H7 (cell line): ENCODE data around the gene TAS1R2. TPM values are rescaled to one million over a fixed set of nuclear protein-coding genes. Genes with fewer than 3 reads are reported as not detected.

Source experiments
- DNase-seq: peaks from one replicate; pipeline ENCODE4 v3.0.0; 2012
- H3K27me3 ChIP-seq: 2 replicates; pipeline ENCODE4 v1.6.0; 2011; ENCODE audit warnings: mild to moderate bottlenecking, low read length; ENCODE audit not compliant: control insufficient read depth, insufficient read depth
- H3K36me3 ChIP-seq: replicated peaks from 2 replicates; pipeline ENCODE4 v1.5.1; 2011; ENCODE audit warnings: low read length; ENCODE audit not compliant: control insufficient read depth, insufficient read depth
- H3K4me3 ChIP-seq: 2 replicates; pipeline ENCODE4 v1.5.1; 2011; ENCODE audit warnings: low read depth, mild to moderate bottlenecking, control low read depth, low read length, moderate library complexity; ENCODE audit not compliant: insufficient read depth
- total RNA-seq: library from RNA; depleted of rRNA; stranded (reverse); fragments of >200 nt; shearing (Covaris generic); gene quantifications from 2 replicates; pipeline ENCODE4 v1.2.3, GENCODE V29; 2014; rRNA removed

Gene TAS1R2
- total RNA-seq, 1 experiment from 2014 or later: 0.28 TPM

GRCh38 chr1:18798946-18799345 lies 60.5 kb downstream of the TAS1R2 start:
- H3K27me3 ChIP-seq: no peaks in the 10 kb centered on the region
- no peak for DNase-seq
- no peaks in the 10 kb centered on the region for H3K36me3 ChIP-seq
- no peak overlapping the region for H3K4me3 ChIP-seq

GRCh38 chr1:18798533-18798932 lies 60.9 kb downstream of the TAS1R2 start:
- Histone ChIP-seq H3K27me3 (no peaks in the 10 kb centered on the region), H3K4me3 (no peak overlapping the region), H3K36me3 (no peaks in the 10 kb centered on the region)
- no peak for DNase-seq

GRCh38 chr1:18796950-18797349 lies 62.5 kb downstream of the TAS1R2 start:
- Histone ChIP-seq H3K36me3 (no peaks in the 10 kb centered on the region), H3K4me3 (no peak overlapping the region), H3K27me3 (no peaks in the 10 kb centered on the region)
- no peak for DNase-seq

GRCh38 chr1:18795002-18795689 lies 64.3 kb downstream of the TAS1R2 start:
- Histone ChIP-seq H3K27me3 (no peaks in the 10 kb centered on the region), H3K4me3 (no peak overlapping the region), H3K36me3 (no peaks in the 10 kb centered on the region)
- DNase-seq: peak; percentile 60

- H3K27me3 ChIP-seq: no peaks in the 10 kb centered on the region
- peak; percentile 95 for DNase-seq
- no peak overlapping the region for H3K4me3 ChIP-seq
- H3K36me3 ChIP-seq: no peaks in the 10 kb centered on the region
Observed at GRCh38 chr1:18794561-18794960, 64.9 kb downstream of the TAS1R2 start.

GRCh38 chr1:18794051-18794450 lies 65.4 kb downstream of the TAS1R2 start:
- no peaks in the 10 kb centered on the region for H3K36me3 ChIP-seq
- no peak for DNase-seq
- no peak overlapping the region for H3K4me3 ChIP-seq
- H3K27me3 ChIP-seq: no peaks in the 10 kb centered on the region

GRCh38 chr1:18793164-18793563 lies 66.3 kb downstream of the TAS1R2 start:
- H3K4me3 ChIP-seq: no peak overlapping the region
- no peaks in the 10 kb centered on the region for H3K27me3 ChIP-seq
- DNase-seq: no peak

GRCh38 chr1:18792747-18793146 lies 66.7 kb downstream of the TAS1R2 start:
- H3K36me3 ChIP-seq: no peaks in the 10 kb centered on the region
- no peak for DNase-seq

More at GRCh38 chr1:18793164-18793563, 66.3 kb downstream of the TAS1R2 start:
- H3K36me3 ChIP-seq: no peaks in the 10 kb centered on the region

More at GRCh38 chr1:18792747-18793146, 66.7 kb downstream of the TAS1R2 start:
- Histone ChIP-seq H3K4me3 (no peak overlapping the region), H3K27me3 (no peaks in the 10 kb centered on the region)

Other genes starting within 250 kb of the TAS1R2 start
- gene PAX7, start 228.8 kb downstream of the TAS1R2 start, total RNA-seq: 0.30 and 1.6 TPM in 2 replicates
- gene ALDH4A1, start 42.9 kb upstream of the TAS1R2 start, total RNA-seq: 23.7 and 23.8 TPM in 2 replicates
- gene IFFO2, start 97.0 kb upstream of the TAS1R2 start, total RNA-seq: 16.8 and 19.6 TPM in 2 replicates